Body of pancreas (tissue), 4 donors: Measurements from ENCODE around the gene RWDD1. TPM values are rescaled to one million over a fixed set of nuclear protein-coding genes. Genes with fewer than 3 reads are reported as not detected.

Experiments
- ATAC-seq: fragments of 150-250 bp; one replicate; pipeline ENCODE4 v1.9.1; 2016
- DNase-seq, 4 donors: peaks; one replicate each; pipeline ENCODE4 v3.0.0-alpha.2; 2019
- H3K27ac ChIP-seq, 4 donors: fragments of 200-600 bp; sonication (generic); 1 replicate in 3 of 4; 2 replicates in 1 of 4; pipeline versions ENCODE4 v1.5.1 to v1.6.1; 2016 to 2019; ENCODE audit warnings: mild to moderate bottlenecking in 1 of 4, mixed read lengths in 1 of 4, moderate library complexity in 1 of 4
- H3K27me3 ChIP-seq, 2 donors: fragments of 200-600 bp; sonication (generic); one replicate each; pipeline ENCODE4 v1.6.0; 2016; ENCODE audit warnings: mild to moderate bottlenecking in 1 of 2
- H3K36me3 ChIP-seq, 2 donors: fragments of 200-600 bp; sonication (generic); replicated peaks in 1 of 2; 2 replicates each; pipeline ENCODE4 v1.5.1; 2016; ENCODE audit warnings: low read depth in 2 of 2; ENCODE audit not compliant: insufficient read depth in 1 of 2
- H3K4me1 ChIP-seq: fragments of 200-600 bp; sonication (generic); one replicate; pipeline ENCODE4 v1.6.0; 2016
- H3K4me3 ChIP-seq, 2 donors: fragments of 200-600 bp; sonication (generic); 1 replicate in 1 of 2; 2 replicates in 1 of 2; pipeline ENCODE4 v1.5.1; 2016 to 2019
- H3K9me3 ChIP-seq, 3 donors: fragments of 200-600 bp; sonication (generic); 1 replicate in 2 of 3; 2 replicates in 1 of 3; pipeline ENCODE4 v1.5.1; 2016
- POLR2A ChIP-seq, 3 donors: fragments of 450-650 bp; IDR thresholded peaks; one replicate each; pipeline ENCODE4 v1.6.1; 2016; ENCODE audit warnings: antibody characterized with exemption in 3 of 3, mild to moderate bottlenecking in 2 of 3
- WGBS, 2 donors: methylation state at CpG; one replicate each; pipeline ENCODE4 v1.1.5; 2017; 5-methylcytosine and 5-hydroxymethylcytosine counted together
- intact Hi-C: fragments of 100-400 bp; cut with DNase I; formaldehyde crosslinking; loops from one replicate; pipeline ENCODE4 v1.15.1; 2023
- total RNA-seq, 2 donors: library from RNA; depleted of rRNA; stranded (reverse); fragments of >200 nt; gene quantifications; one replicate each; pipeline ENCODE4 v1.1.0, GENCODE V29; 2016
- TF ChIP-seq, protein P1 (sequence below), 7 experiments: fragments of 450-650 bp in 4 of 7; fragments of 200-600 bp in 3 of 7; sonication (generic) in 3 of 7; IDR thresholded peaks; one replicate each; pipeline ENCODE4 v1.5.1; 2016 to 2019; ENCODE audit warnings: antibody characterized with exemption in 7 of 7

RWDD1 gene, protein sequence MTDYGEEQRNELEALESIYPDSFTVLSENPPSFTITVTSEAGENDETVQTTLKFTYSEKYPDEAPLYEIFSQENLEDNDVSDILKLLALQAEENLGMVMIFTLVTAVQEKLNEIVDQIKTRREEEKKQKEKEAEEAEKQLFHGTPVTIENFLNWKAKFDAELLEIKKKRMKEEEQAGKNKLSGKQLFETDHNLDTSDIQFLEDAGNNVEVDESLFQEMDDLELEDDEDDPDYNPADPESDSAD
- 10 to 100 TPM; 21.4 to 28.0 TPM for total RNA-seq

DNA sequence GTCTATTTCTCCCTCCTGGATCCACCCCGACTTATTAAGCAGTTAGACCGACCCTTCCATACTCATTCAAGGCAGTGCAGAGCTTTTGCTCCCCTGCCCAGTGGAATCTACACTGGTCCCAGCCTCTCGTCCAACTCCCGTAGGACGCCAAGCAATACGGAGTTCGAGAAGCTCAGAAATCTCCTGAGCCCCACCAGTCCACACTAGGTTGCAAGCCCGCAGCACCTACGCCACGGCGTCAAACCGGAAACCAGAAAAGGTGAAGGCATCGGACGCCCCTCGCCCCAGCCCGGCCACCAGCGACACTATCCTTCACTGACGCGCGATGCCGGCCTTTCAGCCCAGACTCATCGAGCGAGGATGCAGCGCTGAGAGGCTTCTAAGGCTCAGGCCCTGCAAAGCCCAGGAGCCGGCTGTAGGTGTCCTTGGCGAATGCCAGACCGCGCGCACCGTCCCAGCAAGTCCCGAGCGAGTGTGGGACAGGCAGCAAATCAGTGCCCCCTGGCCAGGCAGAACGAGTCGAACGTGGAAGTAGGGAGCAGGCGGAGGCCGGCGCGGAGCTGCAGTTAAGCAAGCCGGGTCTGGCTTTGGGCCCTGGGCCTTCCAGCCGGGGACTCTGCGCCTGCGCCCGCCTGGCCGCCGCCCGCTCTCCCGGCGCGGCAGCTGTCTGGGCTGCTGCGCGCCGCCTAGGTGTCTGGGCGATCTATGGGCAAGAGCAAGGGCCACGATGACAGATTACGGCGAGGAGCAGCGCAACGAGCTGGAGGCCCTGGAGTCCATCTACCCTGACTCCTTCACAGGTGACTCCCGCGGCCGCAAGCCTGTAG, at the start of gene RWDD1:
RWDD1 (plus strand) TSS at position 649 of the 827 bp plus-strand sequence; CDS start at position 728, 79 bp downstream.
- H3K36me3 ChIP-seq: no peaks in the 10 kb centered on the region
- no peaks in the 10 kb centered on the region for H3K9me3 ChIP-seq
- WGBS, 2 donors: 0 to 1% methylated on average over 10 to 62 of the region's 62 CpGs
- peak; percentile 97 for ATAC-seq
- H3K4me3 ChIP-seq: peak within 1 kb of the TSS; percentile 63 to 87
- H3K27me3 ChIP-seq: no peaks in the 10 kb centered on the region
- peak; percentile 77 to 91 (median 84) for TF ChIP-seq POLR2A (IDR thresholded peaks at IDR 0.05)
- TF ChIP-seq, protein P1, sequence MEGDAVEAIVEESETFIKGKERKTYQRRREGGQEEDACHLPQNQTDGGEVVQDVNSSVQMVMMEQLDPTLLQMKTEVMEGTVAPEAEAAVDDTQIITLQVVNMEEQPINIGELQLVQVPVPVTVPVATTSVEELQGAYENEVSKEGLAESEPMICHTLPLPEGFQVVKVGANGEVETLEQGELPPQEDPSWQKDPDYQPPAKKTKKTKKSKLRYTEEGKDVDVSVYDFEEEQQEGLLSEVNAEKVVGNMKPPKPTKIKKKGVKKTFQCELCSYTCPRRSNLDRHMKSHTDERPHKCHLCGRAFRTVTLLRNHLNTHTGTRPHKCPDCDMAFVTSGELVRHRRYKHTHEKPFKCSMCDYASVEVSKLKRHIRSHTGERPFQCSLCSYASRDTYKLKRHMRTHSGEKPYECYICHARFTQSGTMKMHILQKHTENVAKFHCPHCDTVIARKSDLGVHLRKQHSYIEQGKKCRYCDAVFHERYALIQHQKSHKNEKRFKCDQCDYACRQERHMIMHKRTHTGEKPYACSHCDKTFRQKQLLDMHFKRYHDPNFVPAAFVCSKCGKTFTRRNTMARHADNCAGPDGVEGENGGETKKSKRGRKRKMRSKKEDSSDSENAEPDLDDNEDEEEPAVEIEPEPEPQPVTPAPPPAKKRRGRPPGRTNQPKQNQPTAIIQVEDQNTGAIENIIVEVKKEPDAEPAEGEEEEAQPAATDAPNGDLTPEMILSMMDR (IDR thresholded peaks at IDR 0.05): peak in 4 of 7 experiments; percentile 27 to 41 (median 32)
- DNase-seq: peak; percentile 99
- H3K4me1 ChIP-seq: peaks cover 18% of the 10 kb centered on the region
- intact Hi-C loops: no loop called here
- H3K27ac ChIP-seq: peak within 1 kb of the TSS; percentile 65 to 96 (median 92)

DNA sequence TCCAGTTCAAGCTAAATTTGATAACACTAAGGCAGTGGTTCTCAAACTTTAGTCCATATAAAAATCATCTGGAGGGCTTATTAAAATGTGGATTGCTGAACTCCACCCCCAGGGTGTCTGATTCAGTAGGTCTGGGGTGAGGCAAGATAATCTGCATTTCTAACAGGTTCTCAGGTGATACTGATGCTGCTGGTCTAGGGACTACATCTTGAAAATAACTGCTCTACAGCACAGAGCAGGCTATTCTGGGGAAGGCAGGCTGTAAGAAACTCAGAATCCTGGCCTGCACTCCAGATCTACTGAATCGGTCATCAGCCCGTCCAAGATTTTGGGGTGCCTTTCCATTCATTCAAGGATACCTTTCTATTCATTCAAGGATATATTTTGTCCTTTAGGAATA, 48.4 kb upstream of the RWDD1 start:
- DNase-seq: no peak
- no peaks in the 10 kb centered on the region for H3K27me3 ChIP-seq
- intact Hi-C loops: loop anchor here (10.0 kb wide), 1 partner anchor 238 kb away; no protein-coding TSS in a partner anchor
- no peaks in the 10 kb centered on the region for H3K36me3 ChIP-seq
- no peaks in the 10 kb centered on the region for H3K9me3 ChIP-seq
- no peak overlapping the region for H3K27ac ChIP-seq
- no peak for ATAC-seq
- WGBS, 2 donors: 73 to 74% methylated on average over 2 of the region's 2 CpGs
- H3K4me1 ChIP-seq: no peaks in the 10 kb centered on the region
- no peak for TF ChIP-seq POLR2A (IDR thresholded peaks at IDR 0.05)
- TF ChIP-seq, protein P1 (IDR thresholded peaks at IDR 0.05): no peak
- no peak overlapping the region for H3K4me3 ChIP-seq

DNA sequence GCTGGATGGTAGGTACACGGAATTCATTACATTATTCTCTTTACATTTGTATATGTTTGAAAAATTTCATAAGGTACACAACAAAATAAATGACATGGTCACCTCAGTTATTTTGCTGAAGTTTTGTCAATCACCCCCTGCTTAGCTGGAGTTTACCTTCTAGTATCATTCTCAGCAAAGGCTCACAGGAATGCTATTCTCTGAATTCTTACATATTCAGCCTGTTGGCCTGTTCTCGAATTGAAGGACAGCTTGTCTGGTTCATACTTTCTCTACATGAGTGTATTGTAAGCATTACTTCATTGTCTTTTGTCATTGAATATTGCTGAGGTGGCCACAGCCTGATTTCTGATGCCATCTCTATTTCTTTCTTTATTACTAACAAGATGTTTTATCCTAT, 47.1 kb upstream of the RWDD1 start:
- Histone ChIP-seq H3K9me3 (no peaks in the 10 kb centered on the region), H3K27ac (no peak overlapping the region), H3K4me3 (no peak overlapping the region), H3K27me3 (no peaks in the 10 kb centered on the region), H3K36me3 (no peaks in the 10 kb centered on the region), H3K4me1 (no peaks in the 10 kb centered on the region)
- TF ChIP-seq, protein P1 (IDR thresholded peaks at IDR 0.05): no peak
- no peak for TF ChIP-seq POLR2A (IDR thresholded peaks at IDR 0.05)
- WGBS, 2 donors: 74% methylated on average over 2 of the region's 2 CpGs
- ATAC-seq (no peak), DNase-seq (no peak)
- intact Hi-C loops: loop anchor here (10.0 kb wide), 1 partner anchor 239 kb away; no protein-coding TSS in a partner anchor

DNA sequence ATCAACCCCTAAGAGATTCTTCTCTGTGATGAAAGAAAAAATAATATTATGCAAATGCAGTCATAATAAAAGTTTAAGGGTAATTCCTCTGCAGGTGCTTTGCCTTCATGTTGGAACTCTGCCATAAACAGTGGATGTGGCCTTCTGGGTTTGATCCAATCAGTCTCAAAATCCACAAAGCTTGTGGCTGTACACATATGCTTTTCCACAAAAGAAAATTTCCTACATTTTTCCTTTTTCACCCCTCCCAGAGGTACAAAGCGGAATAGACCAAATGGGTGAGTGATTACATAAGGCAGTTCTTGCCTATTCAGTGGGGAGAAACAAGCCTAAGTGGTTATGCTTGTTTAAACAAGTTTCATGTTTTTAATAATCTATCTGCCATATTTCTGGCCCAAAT, 43.2 kb upstream of the RWDD1 start:
- Histone ChIP-seq H3K4me3 (no peak overlapping the region), H3K4me1 (no peaks in the 10 kb centered on the region), H3K27me3 (peaks cover 0 to 3% of the 10 kb centered on the region in 2 donors), H3K36me3 (no peaks in the 10 kb centered on the region), H3K9me3 (no peaks in the 10 kb centered on the region), H3K27ac (no peak overlapping the region)
- 74 to 78% methylated on average over 1 of the region's 1 CpG for WGBS, 2 donors
- DNase-seq (no peak), ATAC-seq (no peak)
- TF ChIP-seq POLR2A (IDR thresholded peaks at IDR 0.05): no peak
- TF ChIP-seq, protein P1 (IDR thresholded peaks at IDR 0.05): no peak
- intact Hi-C loops: loop anchor here (10.0 kb wide), 1 partner anchor 243 kb away; no protein-coding TSS in a partner anchor
